GM23338 (cell line): ENCODE data around the gene PACS1.

Source experiments
- CREB1 ChIP-seq: fragments of 250-450 bp; sonication (Bioruptor Pico); IDR thresholded peaks from 2 replicates; pipeline ENCODE4 v1.5.0; 2020; ENCODE audit warnings: low read depth, mild to moderate bottlenecking, moderate library complexity
- EZH2 ChIP-seq: fragments of 200-600 bp; sonication (generic); IDR thresholded peaks from one replicate; pipeline ENCODE4 v1.8.0; 2017; ENCODE audit warnings: antibody characterized with exemption, mild to moderate bottlenecking, low read depth; ENCODE audit not compliant: unreplicated experiment
- EZH2phosphoT487 ChIP-seq: fragments of 200-600 bp; sonication (generic); IDR thresholded peaks from one replicate; pipeline ENCODE4 v1.8.1; 2018; ENCODE audit warnings: antibody characterized with exemption; ENCODE audit not compliant: unreplicated experiment
- JUNB ChIP-seq: IDR thresholded peaks from one replicate; pipeline ENCODE4 v1.6.1; 2016; ENCODE audit warnings: antibody characterized with exemption; ENCODE audit not compliant: unreplicated experiment
- NANOG ChIP-seq: IDR thresholded peaks from 2 replicates; pipeline ENCODE4 v1.6.1; 2016; ENCODE audit warnings: antibody characterized with exemption, borderline replicate concordance
- POLR2AphosphoS5 ChIP-seq: IDR thresholded peaks from 2 replicates; pipeline ENCODE4 v1.6.1; 2016; ENCODE audit warnings: antibody characterized with exemption, low read depth
- STAT1 ChIP-seq: IDR thresholded peaks from one replicate; pipeline ENCODE4 v1.6.1; 2016; ENCODE audit warnings: antibody characterized with exemption; ENCODE audit not compliant: unreplicated experiment
- ZNF114 ChIP-seq: fragments of 250-450 bp; sonication (Bioruptor Pico); IDR thresholded peaks from 2 replicates; pipeline ENCODE4 v1.5.0; 2020; ENCODE audit warnings: mild to moderate bottlenecking, moderate library complexity
- ZNF331 ChIP-seq: fragments of 250-450 bp; sonication (Bioruptor Pico); IDR thresholded peaks from 2 replicates; pipeline ENCODE4 v1.5.0; 2020; ENCODE audit warnings: low read depth, mild to moderate bottlenecking, moderate library complexity
- TF ChIP-seq, protein P1 (sequence below), 2 experiments: fragments of 200-600 bp in 1 of 2; sonication (generic) in 1 of 2; conservative IDR thresholded peaks; 2 replicates each; pipeline versions ENCODE4 v1.5.1 to v1.6.1; 2016 to 2017; ENCODE audit warnings: antibody characterized with exemption in 2 of 2, low read depth in 2 of 2, mild to moderate bottlenecking in 2 of 2, moderate library complexity in 1 of 2
- TF ChIP-seq, protein P2 (sequence below): IDR thresholded peaks from one replicate; pipeline ENCODE4 v1.6.1; 2018; ENCODE audit warnings: antibody characterized with exemption; ENCODE audit not compliant: unreplicated experiment
- TF ChIP-seq, protein P3 (sequence below): IDR thresholded peaks from 2 replicates; pipeline ENCODE4 v1.6.1; 2016; ENCODE audit warnings: antibody characterized with exemption
- TF ChIP-seq, protein P4 (sequence below): fragments of 250-450 bp; sonication (Bioruptor Pico); IDR thresholded peaks from 2 replicates; pipeline ENCODE4 v1.5.0; 2020; ENCODE audit warnings: mild to moderate bottlenecking, moderate library complexity

DNA sequence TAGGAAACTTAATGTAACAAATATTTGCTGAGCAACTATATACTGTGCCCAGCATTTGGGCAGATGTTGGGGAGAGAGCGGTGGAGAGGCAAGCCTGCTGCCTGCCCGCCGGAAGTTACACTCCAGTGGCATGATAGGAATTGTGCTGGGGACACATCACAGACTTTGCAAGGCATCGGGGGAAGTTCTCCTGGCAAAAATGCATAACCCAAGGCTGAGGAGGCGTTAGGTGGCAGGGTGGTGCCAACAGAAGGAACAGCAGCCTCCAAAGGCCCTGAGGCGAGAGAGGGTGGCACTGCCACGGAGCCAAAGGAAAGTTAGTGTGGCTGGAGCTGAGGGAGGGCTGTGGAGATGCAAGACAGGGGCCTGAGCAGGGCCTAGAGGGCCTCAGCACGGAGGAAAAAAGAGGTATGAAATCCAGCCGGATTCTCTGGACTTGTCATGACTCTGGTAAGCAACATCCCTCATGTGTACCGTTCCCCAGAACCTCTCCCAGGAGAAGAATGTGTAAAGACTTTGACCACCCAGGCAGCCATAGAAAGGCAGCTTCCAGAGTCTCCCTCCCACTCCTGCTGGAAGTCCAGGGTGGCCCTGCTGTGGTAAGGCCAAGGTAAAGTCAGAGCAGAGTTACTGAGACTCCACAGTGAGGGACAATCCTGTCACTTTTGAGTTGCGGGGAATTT lies 122.2 kb downstream of the PACS1 start:
- TF ChIP-seq STAT1 (no peak), EZH2 (no peak), POLR2AphosphoS5 (no peak), CREB1 (CRISPR knock-in tag) (no peak), EZH2phosphoT487 (no peak), JUNB (no peak), ZNF331 (no peak), NANOG (no peak), ZNF114 (no peak)
- TF ChIP-seq, protein P1, sequence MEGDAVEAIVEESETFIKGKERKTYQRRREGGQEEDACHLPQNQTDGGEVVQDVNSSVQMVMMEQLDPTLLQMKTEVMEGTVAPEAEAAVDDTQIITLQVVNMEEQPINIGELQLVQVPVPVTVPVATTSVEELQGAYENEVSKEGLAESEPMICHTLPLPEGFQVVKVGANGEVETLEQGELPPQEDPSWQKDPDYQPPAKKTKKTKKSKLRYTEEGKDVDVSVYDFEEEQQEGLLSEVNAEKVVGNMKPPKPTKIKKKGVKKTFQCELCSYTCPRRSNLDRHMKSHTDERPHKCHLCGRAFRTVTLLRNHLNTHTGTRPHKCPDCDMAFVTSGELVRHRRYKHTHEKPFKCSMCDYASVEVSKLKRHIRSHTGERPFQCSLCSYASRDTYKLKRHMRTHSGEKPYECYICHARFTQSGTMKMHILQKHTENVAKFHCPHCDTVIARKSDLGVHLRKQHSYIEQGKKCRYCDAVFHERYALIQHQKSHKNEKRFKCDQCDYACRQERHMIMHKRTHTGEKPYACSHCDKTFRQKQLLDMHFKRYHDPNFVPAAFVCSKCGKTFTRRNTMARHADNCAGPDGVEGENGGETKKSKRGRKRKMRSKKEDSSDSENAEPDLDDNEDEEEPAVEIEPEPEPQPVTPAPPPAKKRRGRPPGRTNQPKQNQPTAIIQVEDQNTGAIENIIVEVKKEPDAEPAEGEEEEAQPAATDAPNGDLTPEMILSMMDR (conservative IDR thresholded peaks at IDR 0.05; ENCODE audit: low read depth in 2 of 2), result no peak
- TF ChIP-seq, protein P2, sequence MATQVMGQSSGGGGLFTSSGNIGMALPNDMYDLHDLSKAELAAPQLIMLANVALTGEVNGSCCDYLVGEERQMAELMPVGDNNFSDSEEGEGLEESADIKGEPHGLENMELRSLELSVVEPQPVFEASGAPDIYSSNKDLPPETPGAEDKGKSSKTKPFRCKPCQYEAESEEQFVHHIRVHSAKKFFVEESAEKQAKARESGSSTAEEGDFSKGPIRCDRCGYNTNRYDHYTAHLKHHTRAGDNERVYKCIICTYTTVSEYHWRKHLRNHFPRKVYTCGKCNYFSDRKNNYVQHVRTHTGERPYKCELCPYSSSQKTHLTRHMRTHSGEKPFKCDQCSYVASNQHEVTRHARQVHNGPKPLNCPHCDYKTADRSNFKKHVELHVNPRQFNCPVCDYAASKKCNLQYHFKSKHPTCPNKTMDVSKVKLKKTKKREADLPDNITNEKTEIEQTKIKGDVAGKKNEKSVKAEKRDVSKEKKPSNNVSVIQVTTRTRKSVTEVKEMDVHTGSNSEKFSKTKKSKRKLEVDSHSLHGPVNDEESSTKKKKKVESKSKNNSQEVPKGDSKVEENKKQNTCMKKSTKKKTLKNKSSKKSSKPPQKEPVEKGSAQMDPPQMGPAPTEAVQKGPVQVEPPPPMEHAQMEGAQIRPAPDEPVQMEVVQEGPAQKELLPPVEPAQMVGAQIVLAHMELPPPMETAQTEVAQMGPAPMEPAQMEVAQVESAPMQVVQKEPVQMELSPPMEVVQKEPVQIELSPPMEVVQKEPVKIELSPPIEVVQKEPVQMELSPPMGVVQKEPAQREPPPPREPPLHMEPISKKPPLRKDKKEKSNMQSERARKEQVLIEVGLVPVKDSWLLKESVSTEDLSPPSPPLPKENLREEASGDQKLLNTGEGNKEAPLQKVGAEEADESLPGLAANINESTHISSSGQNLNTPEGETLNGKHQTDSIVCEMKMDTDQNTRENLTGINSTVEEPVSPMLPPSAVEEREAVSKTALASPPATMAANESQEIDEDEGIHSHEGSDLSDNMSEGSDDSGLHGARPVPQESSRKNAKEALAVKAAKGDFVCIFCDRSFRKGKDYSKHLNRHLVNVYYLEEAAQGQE, result no peak
- TF ChIP-seq, protein P3, sequence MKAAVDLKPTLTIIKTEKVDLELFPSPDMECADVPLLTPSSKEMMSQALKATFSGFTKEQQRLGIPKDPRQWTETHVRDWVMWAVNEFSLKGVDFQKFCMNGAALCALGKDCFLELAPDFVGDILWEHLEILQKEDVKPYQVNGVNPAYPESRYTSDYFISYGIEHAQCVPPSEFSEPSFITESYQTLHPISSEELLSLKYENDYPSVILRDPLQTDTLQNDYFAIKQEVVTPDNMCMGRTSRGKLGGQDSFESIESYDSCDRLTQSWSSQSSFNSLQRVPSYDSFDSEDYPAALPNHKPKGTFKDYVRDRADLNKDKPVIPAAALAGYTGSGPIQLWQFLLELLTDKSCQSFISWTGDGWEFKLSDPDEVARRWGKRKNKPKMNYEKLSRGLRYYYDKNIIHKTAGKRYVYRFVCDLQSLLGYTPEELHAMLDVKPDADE, result no peak
- TF ChIP-seq, protein P4, sequence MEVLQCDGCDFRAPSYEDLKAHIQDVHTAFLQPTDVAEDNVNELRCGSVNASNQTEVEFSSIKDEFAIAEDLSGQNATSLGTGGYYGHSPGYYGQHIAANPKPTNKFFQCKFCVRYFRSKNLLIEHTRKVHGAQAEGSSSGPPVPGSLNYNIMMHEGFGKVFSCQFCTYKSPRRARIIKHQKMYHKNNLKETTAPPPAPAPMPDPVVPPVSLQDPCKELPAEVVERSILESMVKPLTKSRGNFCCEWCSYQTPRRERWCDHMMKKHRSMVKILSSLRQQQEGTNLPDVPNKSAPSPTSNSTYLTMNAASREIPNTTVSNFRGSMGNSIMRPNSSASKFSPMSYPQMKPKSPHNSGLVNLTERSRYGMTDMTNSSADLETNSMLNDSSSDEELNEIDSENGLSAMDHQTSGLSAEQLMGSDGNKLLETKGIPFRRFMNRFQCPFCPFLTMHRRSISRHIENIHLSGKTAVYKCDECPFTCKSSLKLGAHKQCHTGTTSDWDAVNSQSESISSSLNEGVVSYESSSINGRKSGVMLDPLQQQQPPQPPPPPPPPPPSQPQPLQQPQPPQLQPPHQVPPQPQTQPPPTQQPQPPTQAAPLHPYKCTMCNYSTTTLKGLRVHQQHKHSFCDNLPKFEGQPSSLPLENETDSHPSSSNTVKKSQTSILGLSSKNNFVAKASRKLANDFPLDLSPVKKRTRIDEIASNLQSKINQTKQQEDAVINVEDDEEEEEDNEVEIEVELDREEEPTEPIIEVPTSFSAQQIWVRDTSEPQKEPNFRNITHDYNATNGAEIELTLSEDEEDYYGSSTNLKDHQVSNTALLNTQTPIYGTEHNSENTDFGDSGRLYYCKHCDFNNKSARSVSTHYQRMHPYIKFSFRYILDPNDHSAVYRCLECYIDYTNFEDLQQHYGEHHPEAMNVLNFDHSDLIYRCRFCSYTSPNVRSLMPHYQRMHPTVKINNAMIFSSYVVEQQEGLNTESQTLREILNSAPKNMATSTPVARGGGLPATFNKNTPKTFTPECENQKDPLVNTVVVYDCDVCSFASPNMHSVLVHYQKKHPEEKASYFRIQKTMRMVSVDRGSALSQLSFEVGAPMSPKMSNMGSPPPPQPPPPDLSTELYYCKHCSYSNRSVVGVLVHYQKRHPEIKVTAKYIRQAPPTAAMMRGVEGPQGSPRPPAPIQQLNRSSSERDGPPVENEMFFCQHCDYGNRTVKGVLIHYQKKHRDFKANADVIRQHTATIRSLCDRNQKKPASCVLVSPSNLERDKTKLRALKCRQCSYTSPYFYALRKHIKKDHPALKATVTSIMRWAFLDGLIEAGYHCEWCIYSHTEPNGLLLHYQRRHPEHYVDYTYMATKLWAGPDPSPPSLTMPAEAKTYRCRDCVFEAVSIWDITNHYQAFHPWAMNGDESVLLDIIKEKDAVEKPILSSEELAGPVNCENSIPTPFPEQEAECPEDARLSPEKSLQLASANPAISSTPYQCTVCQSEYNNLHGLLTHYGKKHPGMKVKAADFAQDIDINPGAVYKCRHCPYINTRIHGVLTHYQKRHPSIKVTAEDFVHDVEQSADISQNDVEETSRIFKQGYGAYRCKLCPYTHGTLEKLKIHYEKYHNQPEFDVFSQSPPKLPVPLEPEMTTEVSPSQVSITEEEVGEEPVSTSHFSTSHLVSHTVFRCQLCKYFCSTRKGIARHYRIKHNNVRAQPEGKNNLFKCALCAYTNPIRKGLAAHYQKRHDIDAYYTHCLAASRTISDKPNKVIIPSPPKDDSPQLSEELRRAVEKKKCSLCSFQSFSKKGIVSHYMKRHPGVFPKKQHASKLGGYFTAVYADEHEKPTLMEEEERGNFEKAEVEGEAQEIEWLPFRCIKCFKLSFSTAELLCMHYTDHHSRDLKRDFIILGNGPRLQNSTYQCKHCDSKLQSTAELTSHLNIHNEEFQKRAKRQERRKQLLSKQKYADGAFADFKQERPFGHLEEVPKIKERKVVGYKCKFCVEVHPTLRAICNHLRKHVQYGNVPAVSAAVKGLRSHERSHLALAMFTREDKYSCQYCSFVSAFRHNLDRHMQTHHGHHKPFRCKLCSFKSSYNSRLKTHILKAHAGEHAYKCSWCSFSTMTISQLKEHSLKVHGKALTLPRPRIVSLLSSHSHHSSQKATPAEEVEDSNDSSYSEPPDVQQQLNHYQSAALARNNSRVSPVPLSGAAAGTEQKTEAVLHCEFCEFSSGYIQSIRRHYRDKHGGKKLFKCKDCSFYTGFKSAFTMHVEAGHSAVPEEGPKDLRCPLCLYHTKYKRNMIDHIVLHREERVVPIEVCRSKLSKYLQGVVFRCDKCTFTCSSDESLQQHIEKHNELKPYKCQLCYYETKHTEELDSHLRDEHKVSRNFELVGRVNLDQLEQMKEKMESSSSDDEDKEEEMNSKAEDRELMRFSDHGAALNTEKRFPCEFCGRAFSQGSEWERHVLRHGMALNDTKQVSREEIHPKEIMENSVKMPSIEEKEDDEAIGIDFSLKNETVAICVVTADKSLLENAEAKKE (CRISPR knock-in tag), result no peak
